HG03039 (cell line): ENCODE results near the gene UGT1A3.
"Not testable (repeated sequence)": the region's sequence is repeated elsewhere in the genome, so short reads cannot be mapped to it uniquely, and the experiment has no call there.

Source experiments
- ATAC-seq: cut with Tn5 transposase; IDR thresholded peaks from one replicate; pipeline ENCODE4 v1.9.1; 2021; ENCODE audit warnings: mild to moderate bottlenecking, moderate library complexity; ENCODE audit not compliant: unreplicated experiment

UGT1A3 gene

GRCh38 chr2:233728723-233729301 is at the start of gene UGT1A3:
Gene UGT1A3 (plus strand): TSS chr2:233729042. CDS start chr2:233729127, 85 bp downstream.
- no peak for ATAC-seq

GRCh38 chr2:233679196-233679595 is 49.6 kb upstream of the UGT1A3 start:
- no peak for ATAC-seq

- ATAC-seq, result no peak
These were observed 48.3 kb upstream of the UGT1A3 start for GRCh38 chr2:233680361-233681045.

- ATAC-seq, result no peak
These were observed 47.2 kb upstream of the UGT1A3 start, which contains the start of gene UGT1A7 for GRCh38 chr2:233681521-233682099. Gene UGT1A7 (plus strand): TSS chr2:233681901. CDS start chr2:233681938, 37 bp downstream.

- ATAC-seq, result no peak
These were observed 44.2 kb upstream of the UGT1A3 start for GRCh38 chr2:233684640-233685039.

- no peak for ATAC-seq
These were observed 41.9 kb upstream of the UGT1A3 start for GRCh38 chr2:233686928-233687327.

- no peak for ATAC-seq
These were observed 40.5 kb upstream of the UGT1A3 start for GRCh38 chr2:233688341-233688740.

GRCh38 chr2:233689031-233689430 is 39.8 kb upstream of the UGT1A3 start:
- ATAC-seq, result no peak

- no peak for ATAC-seq
These were observed 39.3 kb upstream of the UGT1A3 start for GRCh38 chr2:233689501-233689900.

GRCh38 chr2:233690444-233690843 is 38.4 kb upstream of the UGT1A3 start:
- ATAC-seq, result no peak

GRCh38 chr2:233691443-233692433 is 37.1 kb upstream of the UGT1A3 start:
- no peak for ATAC-seq

GRCh38 chr2:233692648-233693047 is 36.2 kb upstream of the UGT1A3 start, which contains the start of gene UGT1A6:
Gene UGT1A6 (plus strand): TSS chr2:233692890. CDS start chr2:233693005, 115 bp downstream.
- no peak for ATAC-seq

GRCh38 chr2:233693963-233694362 is 34.9 kb upstream of the UGT1A3 start:
- ATAC-seq, result no peak

GRCh38 chr2:233698740-233699139 is 30.1 kb upstream of the UGT1A3 start:
- no peak for ATAC-seq

GRCh38 chr2:233699424-233700027 is 29.3 kb upstream of the UGT1A3 start:
- ATAC-seq, result no peak

GRCh38 chr2:233700028-233700635 is 28.7 kb upstream of the UGT1A3 start:
- ATAC-seq, result no peak

GRCh38 chr2:233700842-233701241 is 28.0 kb upstream of the UGT1A3 start:
- ATAC-seq, result not testable (repeated sequence)

GRCh38 chr2:233702238-233702637 is 26.6 kb upstream of the UGT1A3 start:
- no peak for ATAC-seq

- ATAC-seq, result no peak
These were observed 22.8 kb upstream of the UGT1A3 start for GRCh38 chr2:233705911-233706506.

- ATAC-seq, result no peak
These were observed 22.1 kb upstream of the UGT1A3 start for GRCh38 chr2:233706720-233707119.
